SK-N-SH (cell line): ENCODE data around the gene ZNF354C. TPM values are rescaled to one million over a fixed set of nuclear protein-coding genes. Genes with fewer than 3 reads are reported as not detected.

Source experiments
- CTCF ChIA-PET: fragments of 300-600, 350-600 bp; formaldehyde crosslinking; extraction: SDS; loops from one replicate; lab custom pipeline; 2021; lab: Yijun Ruan, JAX
- POLR2A ChIA-PET: fragments of 350-600 bp; sonication (Branson Sonifier 250); formaldehyde crosslinking; extraction: SDS; loops from one replicate; lab custom pipeline; 2020; ENCODE audit warnings: antibody characterized with exemption, inconsistent platforms; lab: Yijun Ruan, JAX
- DNase-seq: peaks from one replicate; pipeline ENCODE4 v3.0.0; 2012
- H2AFZ ChIP-seq: fragments of 200-600 bp; sonication (generic); 2 replicates; pipeline ENCODE4 v1.8.1; 2016; ENCODE audit warnings: antibody characterized with exemption, mild to moderate bottlenecking, low read depth
- H3F3A ChIP-seq: fragments of 200-600 bp; sonication (generic); replicated peaks from 2 replicates; pipeline ENCODE3; 2016; ENCODE audit warnings: antibody characterized with exemption, mild to moderate bottlenecking; ENCODE audit not compliant: insufficient read depth
- H3K27ac ChIP-seq, 2 experiments: fragments of 200-500 bp in 1 of 2; fragments of 200-600 bp in 1 of 2; sonication (Bioruptor generic) in 1 of 2; sonication (generic), shearing (Covaris generic) in 1 of 2; 2 replicates each; pipeline versions ENCODE4 v1.5.1 to v1.6.1; 2014 to 2016; ENCODE audit warnings: low read depth in 2 of 2, inconsistent platforms in 1 of 2, low read length in 1 of 2, mild to moderate bottlenecking in 1 of 2, mixed read lengths in 1 of 2
- H3K27me3 ChIP-seq: fragments of 200-600 bp; sonication (generic), shearing (Covaris generic); 2 replicates; pipeline ENCODE4 v1.6.1; 2016; ENCODE audit warnings: mixed run types; ENCODE audit not compliant: insufficient read depth
- H3K36me3 ChIP-seq, 2 experiments: fragments of 200-500 bp in 1 of 2; fragments of 200-600 bp in 1 of 2; sonication (Bioruptor generic) in 1 of 2; sonication (generic) in 1 of 2; replicated peaks in 1 of 2; 2 replicates each; pipeline versions ENCODE3 to v1.5.1; 2014 to 2016; ENCODE audit warnings: low read length in 1 of 2, mild to moderate bottlenecking in 1 of 2; ENCODE audit not compliant: insufficient read depth in 2 of 2, control insufficient read depth in 1 of 2
- H3K4me1 ChIP-seq, 2 experiments: fragments of 200-500 bp in 1 of 2; fragments of 200-600 bp in 1 of 2; sonication (Bioruptor generic) in 1 of 2; sonication (generic), shearing (Covaris generic) in 1 of 2; 2 replicates each; pipeline versions ENCODE4 v1.5.1 to v1.6.1; 2014 to 2016; ENCODE audit warnings: low read depth in 1 of 2, low read length in 1 of 2, mixed run types in 1 of 2; ENCODE audit not compliant: insufficient read depth in 2 of 2, control insufficient read depth in 1 of 2
- H3K4me2 ChIP-seq: fragments of 200-600 bp; sonication (generic), shearing (Covaris generic); 2 replicates; pipeline ENCODE4 v1.6.1; 2017; ENCODE audit warnings: mixed run types
- H3K4me3 ChIP-seq, 2 experiments: fragments of 200-500 bp in 1 of 2; fragments of 200-600 bp in 1 of 2; sonication (Bioruptor generic) in 1 of 2; sonication (generic), shearing (Covaris generic) in 1 of 2; 2 replicates each; pipeline versions ENCODE4 v1.5.1 to v1.8.1; 2014 to 2016; ENCODE audit warnings: low read depth in 2 of 2, inconsistent platforms in 1 of 2, low read length in 1 of 2, mild to moderate bottlenecking in 1 of 2, mixed read lengths in 1 of 2, moderate library complexity in 1 of 2
- H3K79me2 ChIP-seq: fragments of 200-600 bp; sonication (generic); 2 replicates; pipeline ENCODE4 v1.8.1; 2017; ENCODE audit warnings: mild to moderate bottlenecking; ENCODE audit not compliant: insufficient read depth
- H3K9ac ChIP-seq: fragments of 200-600 bp; sonication (generic); 2 replicates; pipeline ENCODE4 v1.6.1; 2017; ENCODE audit warnings: mixed run types
- H3K9me2 ChIP-seq: fragments of 200-600 bp; sonication (generic); 2 replicates; pipeline ENCODE4 v1.6.1; 2017; ENCODE audit warnings: mixed run types
- H3K9me3 ChIP-seq: fragments of 200-600 bp; sonication (generic); 2 replicates; pipeline ENCODE4 v1.6.1; 2017; ENCODE audit warnings: mixed run types, mild to moderate bottlenecking, moderate library complexity
- H4K20me1 ChIP-seq: fragments of 200-600 bp; sonication (generic); 2 replicates; pipeline ENCODE4 v1.6.1; 2017; ENCODE audit warnings: mild to moderate bottlenecking, mixed run types; ENCODE audit not compliant: insufficient read depth
- CHD2 ChIP-seq: fragments of 150-350 bp; IDR thresholded peaks from 2 replicates; pipeline ENCODE4 v1.6.1; 2018; ENCODE audit warnings: low read length; ENCODE audit not compliant: partially characterized antibody
- EZH2phosphoT487 ChIP-seq: fragments of 200-600 bp; sonication (generic); IDR thresholded peaks from 2 replicates; pipeline ENCODE4 v1.6.1; 2017; ENCODE audit warnings: low read depth, mixed run types, mild to moderate bottlenecking, antibody characterized with exemption, moderate library complexity, borderline replicate concordance
- FOXJ3 ChIP-seq: sonication (generic); formaldehyde crosslinking; IDR thresholded peaks from 2 replicates; pipeline ENCODE4 v1.5.1; 2020; ENCODE audit warnings: mild to moderate bottlenecking, missing genetic modification reagents
- GABPA ChIP-seq: IDR thresholded peaks from 2 replicates; pipeline ENCODE4 v1.4.0; 2012; ENCODE audit warnings: low read depth, mild to moderate bottlenecking
- JUND ChIP-seq: IDR thresholded peaks from 2 replicates; pipeline ENCODE4 v1.4.0; 2012
- MEF2A ChIP-seq: IDR thresholded peaks from 2 replicates; pipeline ENCODE4 v1.4.0; 2012; ENCODE audit warnings: low read depth, borderline replicate concordance
- MXI1 ChIP-seq: IDR thresholded peaks from 2 replicates; pipeline ENCODE4 v1.6.1; 2012; ENCODE audit warnings: mild to moderate bottlenecking, low read depth, low read length, improper control_type of control experiment
- POLR2AphosphoS5 ChIP-seq: IDR thresholded peaks from 2 replicates; pipeline ENCODE4 v1.6.1; 2012; ENCODE audit warnings: low read depth, low read length
- RCOR1 ChIP-seq: fragments of 150-350 bp; IDR thresholded peaks from 2 replicates; pipeline ENCODE4 v1.6.1; 2017; ENCODE audit warnings: antibody characterized with exemption, low read length
- RFX5 ChIP-seq: IDR thresholded peaks from 2 replicates; pipeline ENCODE4 v1.6.1; 2012; ENCODE audit warnings: mild to moderate bottlenecking, improper control_type of control experiment, low read length
- RXRA ChIP-seq: IDR thresholded peaks from 2 replicates; pipeline ENCODE4 v1.4.0; 2012; ENCODE audit warnings: low read depth, mild to moderate bottlenecking, borderline replicate concordance
- SMC3 ChIP-seq: IDR thresholded peaks from 2 replicates; pipeline ENCODE4 v1.6.1; 2012; ENCODE audit warnings: low read depth, low read length, improper control_type of control experiment
- TCF12 ChIP-seq: IDR thresholded peaks from 2 replicates; pipeline ENCODE4 v1.4.0; 2012
- TEAD4 ChIP-seq: IDR thresholded peaks from 2 replicates; pipeline ENCODE4 v1.4.0; 2012; ENCODE audit warnings: mild to moderate bottlenecking, borderline replicate concordance; ENCODE audit not compliant: insufficient read depth
- YY1 ChIP-seq: IDR thresholded peaks from 2 replicates; pipeline ENCODE4 v1.4.0; 2012; ENCODE audit warnings: low read depth, mild to moderate bottlenecking
- WGBS: methylation state at CpG from one replicate; pipeline ENCODE4 v1.1.6; 2017; ENCODE audit warnings: low lambda C conversion rate; 5-methylcytosine and 5-hydroxymethylcytosine counted together
- polyA plus RNA-seq, 3 experiments: library from polyadenylated mRNA; depleted of rRNA; stranded (reverse); fragments of >200 nt; gene quantifications; 2 replicates each; pipeline ENCODE4 v1.2.3, GENCODE V29; 2012
- TF ChIP-seq, protein P1 (sequence below): fragments of 200-600 bp; sonication (generic); IDR thresholded peaks from 2 replicates; pipeline ENCODE4 v1.6.1; 2017; ENCODE audit warnings: antibody characterized with exemption, mild to moderate bottlenecking, moderate library complexity
- TF ChIP-seq, protein P2 (sequence below): IDR thresholded peaks from 2 replicates; pipeline ENCODE4 v1.4.0; 2012; ENCODE audit warnings: low read depth, borderline replicate concordance
- TF ChIP-seq, protein P3 (sequence below): fragments of 150-350 bp; IDR thresholded peaks from 2 replicates; pipeline ENCODE4 v1.6.1; 2016; ENCODE audit warnings: mild to moderate bottlenecking, low read depth, low read length

ZNF354C gene
- polyA plus RNA-seq, 1 of the 3 experiments (the other 2 are of a cell fraction): 1.1 TPM

DNA sequence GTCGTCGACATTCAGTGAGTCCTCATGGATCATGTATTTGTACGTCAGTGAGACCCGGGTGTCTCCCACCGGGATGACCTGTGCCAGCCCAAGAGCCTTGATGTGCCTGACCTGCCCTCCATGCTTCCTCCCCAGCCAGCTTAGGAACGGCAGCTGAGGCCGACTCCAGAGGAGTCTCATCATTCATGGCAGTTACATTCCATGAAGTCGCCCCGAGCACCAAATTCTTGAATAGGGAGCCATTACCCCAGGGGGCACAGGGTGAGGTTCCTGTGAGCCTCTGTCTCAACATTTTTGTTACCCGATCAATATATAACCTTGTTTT lies 67.8 kb downstream of the ZNF354C start:
- Histone ChIP-seq H3K9me2 (no peaks in the 10 kb centered on the region), H2AFZ (no peak overlapping the region), H3K27ac (no peak overlapping the region), H3K9me3 (no peaks in the 10 kb centered on the region), H3K27me3 (no peaks in the 10 kb centered on the region), H3K79me2 (no peaks in the 10 kb centered on the region), H3K36me3 (no peaks in the 10 kb centered on the region), H3K4me1 (no peaks in the 10 kb centered on the region), H3K4me3 (no peak overlapping the region), H3K4me2 (no peak overlapping the region), H3F3A (no peaks in the 10 kb centered on the region), H4K20me1 (no peaks in the 10 kb centered on the region), H3K9ac (no peak overlapping the region)
- ChIA-PET POLR2A (no interaction called here), CTCF (no interaction called here)
- no peak for TF ChIP-seq RXRA
- no peak for TF ChIP-seq CHD2
- TF ChIP-seq, protein P1, sequence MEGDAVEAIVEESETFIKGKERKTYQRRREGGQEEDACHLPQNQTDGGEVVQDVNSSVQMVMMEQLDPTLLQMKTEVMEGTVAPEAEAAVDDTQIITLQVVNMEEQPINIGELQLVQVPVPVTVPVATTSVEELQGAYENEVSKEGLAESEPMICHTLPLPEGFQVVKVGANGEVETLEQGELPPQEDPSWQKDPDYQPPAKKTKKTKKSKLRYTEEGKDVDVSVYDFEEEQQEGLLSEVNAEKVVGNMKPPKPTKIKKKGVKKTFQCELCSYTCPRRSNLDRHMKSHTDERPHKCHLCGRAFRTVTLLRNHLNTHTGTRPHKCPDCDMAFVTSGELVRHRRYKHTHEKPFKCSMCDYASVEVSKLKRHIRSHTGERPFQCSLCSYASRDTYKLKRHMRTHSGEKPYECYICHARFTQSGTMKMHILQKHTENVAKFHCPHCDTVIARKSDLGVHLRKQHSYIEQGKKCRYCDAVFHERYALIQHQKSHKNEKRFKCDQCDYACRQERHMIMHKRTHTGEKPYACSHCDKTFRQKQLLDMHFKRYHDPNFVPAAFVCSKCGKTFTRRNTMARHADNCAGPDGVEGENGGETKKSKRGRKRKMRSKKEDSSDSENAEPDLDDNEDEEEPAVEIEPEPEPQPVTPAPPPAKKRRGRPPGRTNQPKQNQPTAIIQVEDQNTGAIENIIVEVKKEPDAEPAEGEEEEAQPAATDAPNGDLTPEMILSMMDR: no peak
- TF ChIP-seq MEF2A: no peak
- TF ChIP-seq POLR2AphosphoS5: no peak
- TF ChIP-seq, protein P2, sequence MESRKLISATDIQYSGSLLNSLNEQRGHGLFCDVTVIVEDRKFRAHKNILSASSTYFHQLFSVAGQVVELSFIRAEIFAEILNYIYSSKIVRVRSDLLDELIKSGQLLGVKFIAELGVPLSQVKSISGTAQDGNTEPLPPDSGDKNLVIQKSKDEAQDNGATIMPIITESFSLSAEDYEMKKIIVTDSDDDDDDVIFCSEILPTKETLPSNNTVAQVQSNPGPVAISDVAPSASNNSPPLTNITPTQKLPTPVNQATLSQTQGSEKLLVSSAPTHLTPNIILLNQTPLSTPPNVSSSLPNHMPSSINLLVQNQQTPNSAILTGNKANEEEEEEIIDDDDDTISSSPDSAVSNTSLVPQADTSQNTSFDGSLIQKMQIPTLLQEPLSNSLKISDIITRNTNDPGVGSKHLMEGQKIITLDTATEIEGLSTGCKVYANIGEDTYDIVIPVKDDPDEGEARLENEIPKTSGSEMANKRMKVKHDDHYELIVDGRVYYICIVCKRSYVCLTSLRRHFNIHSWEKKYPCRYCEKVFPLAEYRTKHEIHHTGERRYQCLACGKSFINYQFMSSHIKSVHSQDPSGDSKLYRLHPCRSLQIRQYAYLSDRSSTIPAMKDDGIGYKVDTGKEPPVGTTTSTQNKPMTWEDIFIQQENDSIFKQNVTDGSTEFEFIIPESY: no peak
- no peak for TF ChIP-seq JUND
- TF ChIP-seq, protein P3, sequence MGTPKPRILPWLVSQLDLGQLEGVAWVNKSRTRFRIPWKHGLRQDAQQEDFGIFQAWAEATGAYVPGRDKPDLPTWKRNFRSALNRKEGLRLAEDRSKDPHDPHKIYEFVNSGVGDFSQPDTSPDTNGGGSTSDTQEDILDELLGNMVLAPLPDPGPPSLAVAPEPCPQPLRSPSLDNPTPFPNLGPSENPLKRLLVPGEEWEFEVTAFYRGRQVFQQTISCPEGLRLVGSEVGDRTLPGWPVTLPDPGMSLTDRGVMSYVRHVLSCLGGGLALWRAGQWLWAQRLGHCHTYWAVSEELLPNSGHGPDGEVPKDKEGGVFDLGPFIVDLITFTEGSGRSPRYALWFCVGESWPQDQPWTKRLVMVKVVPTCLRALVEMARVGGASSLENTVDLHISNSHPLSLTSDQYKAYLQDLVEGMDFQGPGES: no peak
- no peak for TF ChIP-seq EZH2phosphoT487
- TF ChIP-seq TEAD4: no peak
- TF ChIP-seq RFX5: no peak
- TF ChIP-seq FOXJ3: no peak
- no peak for TF ChIP-seq RCOR1
- no peak for TF ChIP-seq MXI1
- TF ChIP-seq TCF12: no peak
- TF ChIP-seq GABPA: no peak
- no peak for TF ChIP-seq YY1
- no peak for TF ChIP-seq SMC3
- 51% methylated on average over 5 of the region's 10 CpGs for WGBS
- no peak for DNase-seq
